Measurements from ENCODE around the gene ARF4. TPM values are rescaled to one million over a fixed set of nuclear protein-coding genes. Genes with fewer than 3 reads are reported as not detected.
"Not testable (repeated sequence)": the region's sequence is repeated elsewhere in the genome, so short reads cannot be mapped to it uniquely, and the experiment has no call there.

The ARF4 gene
- total and polyA plus RNA-seq, 9 donors = 95.2 to 243 (median 152) TPM

DNA sequence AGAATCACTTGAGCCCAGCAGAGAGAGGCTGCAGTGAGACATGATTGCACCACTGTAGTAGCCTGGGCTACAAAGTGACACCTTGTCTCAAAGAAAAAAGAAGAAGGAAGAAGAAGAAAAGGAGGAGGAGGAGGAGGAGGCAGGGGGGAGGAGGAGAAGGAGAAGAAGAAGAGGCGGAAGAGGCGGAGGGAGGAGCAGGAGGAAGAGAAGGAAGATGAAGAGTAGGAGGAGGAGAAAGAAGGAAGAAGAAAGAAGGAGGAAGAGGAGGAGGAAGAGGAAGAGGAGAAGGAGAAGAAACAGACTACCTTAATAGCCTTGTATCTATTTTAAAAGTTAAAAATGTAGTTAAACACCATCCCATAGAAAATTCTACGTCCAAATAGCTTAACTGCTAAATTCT is 19.1 kb upstream of the ARF4 start:
- no peaks in the 10 kb centered on the region for H3K9me3 ChIP-seq (replicated peaks; ENCODE audit: control insufficient read depth, low read depth, low read length)
- no peak overlapping the region for H3K4me3 ChIP-seq (ENCODE audit: low read length)
- H3K27me3 ChIP-seq (ENCODE audit: control insufficient read depth, insufficient read depth, low read length) = no peaks in the 10 kb centered on the region
- no peak overlapping the region for H3K27ac ChIP-seq (ENCODE audit: low read length)
- WGBS (ENCODE audit: insufficient coverage) = 100% methylated on average over 1 of the region's 3 CpGs
- H3K4me1 ChIP-seq (ENCODE audit: control insufficient read depth, insufficient read depth, low read length) = no peaks in the 10 kb centered on the region
- DNase-seq = no peak
- no peaks in the 10 kb centered on the region for H3K36me3 ChIP-seq (ENCODE audit: control insufficient read depth, insufficient read depth, low read length)

DNA sequence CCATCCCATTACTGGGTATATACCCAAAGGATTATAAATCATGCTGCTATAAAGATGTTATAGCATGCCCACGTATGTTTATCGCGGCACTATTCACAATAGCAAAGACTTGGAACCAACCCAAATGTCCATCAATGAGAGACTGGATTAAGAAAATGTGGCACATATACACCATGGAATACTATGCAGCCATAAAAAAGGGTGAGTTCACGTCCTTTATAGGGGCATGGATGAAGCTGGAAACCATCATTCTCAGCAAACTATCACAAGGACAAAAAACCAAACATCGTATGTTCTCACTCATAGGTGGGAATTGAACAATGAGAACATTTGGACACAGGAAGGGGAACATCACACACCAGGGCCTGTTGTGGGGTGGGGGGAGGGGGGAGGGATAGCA is 14.7 kb upstream of the ARF4 start:
- not testable (repeated sequence) for H3K36me3 ChIP-seq (ENCODE audit: control insufficient read depth, insufficient read depth, low read length); DNase-seq; H3K27ac ChIP-seq (ENCODE audit: low read length); H3K27me3 ChIP-seq (ENCODE audit: control insufficient read depth, insufficient read depth, low read length); H3K9me3 ChIP-seq (replicated peaks; ENCODE audit: control insufficient read depth, low read depth, low read length); H3K4me3 ChIP-seq (ENCODE audit: low read length); H3K4me1 ChIP-seq (ENCODE audit: control insufficient read depth, insufficient read depth, low read length)
- no CpG with 5 or more reads among the region's 5 CpGs for whole genome bisulfite sequencing (ENCODE audit: insufficient coverage)

- Histone ChIP-seq H3K4me3 (ENCODE audit: low read length) (no peak overlapping the region), H3K36me3 (ENCODE audit: control insufficient read depth, insufficient read depth, low read length) (peaks cover 2% of the 10 kb centered on the region), H3K27ac (ENCODE audit: low read length) (no peak overlapping the region), H3K27me3 (ENCODE audit: control insufficient read depth, insufficient read depth, low read length) (no peaks in the 10 kb centered on the region), H3K9me3 (replicated peaks; ENCODE audit: control insufficient read depth, low read depth, low read length) (peaks cover 6% of the 10 kb centered on the region), H3K4me1 (ENCODE audit: control insufficient read depth, insufficient read depth, low read length) (no peaks in the 10 kb centered on the region)
- no peak for DNase-seq
Measured at GRCh38 chr3:57605683-57606082, 8.5 kb upstream of the ARF4 start.

GRCh38 chr3:57604971-57605370 is 7.8 kb upstream of the ARF4 start:
- peaks cover 2% of the 10 kb centered on the region for H3K36me3 ChIP-seq (ENCODE audit: control insufficient read depth, insufficient read depth, low read length)
- 58% methylated on average over 2 of the region's 2 CpGs for WGBS (ENCODE audit: insufficient coverage)

DNA sequence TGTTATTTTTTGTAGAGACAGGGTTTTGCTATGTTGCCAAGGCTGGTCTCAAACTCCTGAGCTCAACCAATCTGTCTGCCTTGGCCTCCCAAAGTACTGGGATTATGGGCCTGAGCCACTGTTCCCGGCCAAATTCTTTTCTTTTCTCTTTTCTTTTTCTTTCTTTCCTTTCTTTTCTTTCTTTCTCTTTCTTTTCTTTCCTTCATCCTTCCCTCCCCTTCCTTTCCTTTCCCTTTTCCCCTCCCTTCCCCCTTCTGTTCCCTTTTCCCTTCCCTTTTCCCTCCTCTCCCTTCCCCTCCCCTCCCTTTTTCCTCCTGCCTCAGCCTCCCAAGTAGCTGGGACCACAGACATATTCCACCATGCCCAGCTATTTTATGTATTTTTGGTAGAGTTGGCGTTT is 3.1 kb upstream of the ARF4 start:
- no peak for DNase-seq
- no peaks in the 10 kb centered on the region for H3K27me3 ChIP-seq (ENCODE audit: control insufficient read depth, insufficient read depth, low read length)
- peaks cover 4% of the 10 kb centered on the region for H3K9me3 ChIP-seq (replicated peaks; ENCODE audit: control insufficient read depth, low read depth, low read length)
- H3K27ac ChIP-seq (ENCODE audit: low read length) = no peak overlapping the region
- H3K36me3 ChIP-seq (ENCODE audit: control insufficient read depth, insufficient read depth, low read length) = peaks cover 2% of the 10 kb centered on the region
- no peak overlapping the region for H3K4me3 ChIP-seq (ENCODE audit: low read length)
- peaks cover 13% of the 10 kb centered on the region for H3K4me1 ChIP-seq (ENCODE audit: control insufficient read depth, insufficient read depth, low read length)
- WGBS (ENCODE audit: insufficient coverage) = 100% methylated on average over 1 of the region's 2 CpGs

More at GRCh38 chr3:57604971-57605370, 7.8 kb upstream of the ARF4 start:
- Histone ChIP-seq H3K4me1 (ENCODE audit: control insufficient read depth, insufficient read depth, low read length) (no peaks in the 10 kb centered on the region), H3K4me3 (ENCODE audit: low read length) (no peak overlapping the region), H3K9me3 (replicated peaks; ENCODE audit: control insufficient read depth, low read depth, low read length) (peaks cover 6% of the 10 kb centered on the region), H3K27me3 (ENCODE audit: control insufficient read depth, insufficient read depth, low read length) (no peaks in the 10 kb centered on the region), H3K27ac (ENCODE audit: low read length) (no peak overlapping the region)
- DNase-seq = no peak

DNA sequence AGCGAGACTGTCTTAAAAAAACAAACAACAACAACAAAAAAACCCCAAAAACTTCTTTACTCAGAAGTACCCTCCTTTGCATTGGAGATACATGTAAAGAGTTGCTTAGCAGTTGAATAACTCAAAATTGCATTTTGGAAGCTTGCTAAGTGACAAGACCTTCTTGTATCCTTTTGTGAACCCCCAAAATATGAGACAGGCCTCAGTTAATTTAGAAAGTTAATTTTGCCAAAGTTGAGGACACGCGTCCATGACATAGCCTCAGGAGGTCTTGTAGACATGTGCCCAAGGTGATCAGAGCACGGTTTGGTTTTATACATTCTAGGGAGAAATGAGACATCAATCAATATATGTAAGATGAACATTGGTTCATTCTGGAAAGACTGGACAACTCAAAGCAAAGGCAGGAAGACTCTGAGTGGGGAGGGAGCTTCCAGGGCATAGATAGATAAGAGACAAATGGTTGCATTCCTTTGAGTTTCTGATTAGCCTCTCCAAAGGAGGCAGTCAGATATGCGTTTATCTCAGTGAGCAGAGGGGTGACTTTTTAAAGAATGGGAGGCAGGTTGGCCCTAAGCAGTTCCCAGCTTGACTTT is 1.7 kb upstream of the ARF4 start:
- Histone ChIP-seq H3K36me3 (ENCODE audit: control insufficient read depth, insufficient read depth, low read length) (peaks cover 2% of the 10 kb centered on the region), H3K27me3 (ENCODE audit: control insufficient read depth, insufficient read depth, low read length) (no peaks in the 10 kb centered on the region), H3K4me1 (ENCODE audit: control insufficient read depth, insufficient read depth, low read length) (peaks cover 13% of the 10 kb centered on the region), H3K9me3 (replicated peaks; ENCODE audit: control insufficient read depth, low read depth, low read length) (no peaks in the 10 kb centered on the region), H3K27ac (ENCODE audit: low read length) (peak overlapping the region; percentile 97), H3K4me3 (ENCODE audit: low read length) (peak overlapping the region; percentile 63)
- no peak for DNase-seq
- WGBS (ENCODE audit: insufficient coverage) = 33% methylated on average over 1 of the region's 5 CpGs

- peaks cover 17% of the 10 kb centered on the region for H3K4me1 ChIP-seq (ENCODE audit: control insufficient read depth, insufficient read depth, low read length)
- peak overlapping the region; percentile 99 for H3K27ac ChIP-seq (ENCODE audit: low read length)
- 0% methylated on average over 15 of the region's 31 CpGs for WGBS (ENCODE audit: insufficient coverage)
- H3K36me3 ChIP-seq (ENCODE audit: control insufficient read depth, insufficient read depth, low read length) = peaks cover 5% of the 10 kb centered on the region
- H3K27me3 ChIP-seq (ENCODE audit: control insufficient read depth, insufficient read depth, low read length) = no peaks in the 10 kb centered on the region
- no peaks in the 10 kb centered on the region for H3K9me3 ChIP-seq (replicated peaks; ENCODE audit: control insufficient read depth, low read depth, low read length)
- DNase-seq = peak; percentile 86
- H3K4me3 ChIP-seq (ENCODE audit: low read length) = peak overlapping the region; percentile 85
Measured at GRCh38 chr3:57596495-57597126, 533 bp downstream of the ARF4 start.

DNA sequence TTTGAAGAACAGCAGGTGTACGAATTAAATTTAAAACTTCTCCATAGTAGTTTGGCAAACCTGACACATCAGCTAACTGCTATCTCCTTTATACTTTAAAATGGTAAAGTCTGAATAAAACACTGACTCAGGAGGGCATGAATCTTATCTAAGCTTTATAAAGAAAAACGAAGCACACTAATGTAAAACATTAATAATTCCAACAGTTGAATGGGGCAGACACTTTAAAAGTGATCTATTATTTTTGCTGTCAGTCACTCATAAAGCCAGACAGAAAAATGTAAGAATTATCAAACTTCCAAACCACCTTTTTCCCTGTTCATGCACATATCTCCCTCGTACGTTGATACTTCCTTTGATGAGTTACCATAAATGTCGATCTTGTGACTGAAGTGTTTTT is 2.6 kb downstream of the ARF4 start:
- no peak overlapping the region for H3K27ac ChIP-seq (ENCODE audit: low read length)
- no CpG with 5 or more reads among the region's 5 CpGs for WGBS (ENCODE audit: insufficient coverage)
- no peaks in the 10 kb centered on the region for H3K9me3 ChIP-seq (replicated peaks; ENCODE audit: control insufficient read depth, low read depth, low read length)

DNA sequence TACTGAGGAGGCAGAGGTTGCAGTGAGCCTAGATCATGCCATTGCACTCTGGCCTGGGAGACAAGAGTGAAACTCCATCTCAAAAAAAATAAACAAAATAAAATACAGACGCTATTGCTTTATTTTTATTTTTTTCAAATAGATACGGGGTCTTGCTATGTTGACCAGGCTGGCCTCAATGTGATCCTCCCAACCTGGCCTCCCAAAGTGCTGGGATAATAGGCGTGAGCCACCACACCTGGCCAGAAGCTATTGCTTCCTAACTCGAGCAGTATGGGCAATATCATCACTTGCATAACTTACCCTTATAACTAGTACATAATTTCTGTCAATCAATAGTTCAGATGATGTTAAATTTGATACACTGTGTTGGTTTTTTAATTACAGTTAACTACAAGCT is 3.0 kb downstream of the ARF4 start:
- 67% methylated on average over 1 of the region's 4 CpGs for WGBS (ENCODE audit: insufficient coverage)
- Histone ChIP-seq H3K9me3 (replicated peaks; ENCODE audit: control insufficient read depth, low read depth, low read length) (no peaks in the 10 kb centered on the region), H3K4me3 (ENCODE audit: low read length) (no peak overlapping the region), H3K36me3 (ENCODE audit: control insufficient read depth, insufficient read depth, low read length) (peaks cover 5% of the 10 kb centered on the region), H3K4me1 (ENCODE audit: control insufficient read depth, insufficient read depth, low read length) (peaks cover 16% of the 10 kb centered on the region), H3K27me3 (ENCODE audit: control insufficient read depth, insufficient read depth, low read length) (no peaks in the 10 kb centered on the region), H3K27ac (ENCODE audit: low read length) (no peak overlapping the region)
- DNase-seq = no peak

More for the DNA sequence above, 2.6 kb downstream of the ARF4 start:
- Histone ChIP-seq H3K4me1 (ENCODE audit: control insufficient read depth, insufficient read depth, low read length) (peaks cover 17% of the 10 kb centered on the region), H3K36me3 (ENCODE audit: control insufficient read depth, insufficient read depth, low read length) (peaks cover 5% of the 10 kb centered on the region), H3K27me3 (ENCODE audit: control insufficient read depth, insufficient read depth, low read length) (no peaks in the 10 kb centered on the region), H3K4me3 (ENCODE audit: low read length) (peak overlapping the region; percentile 85)
- no peak for DNase-seq

DNA sequence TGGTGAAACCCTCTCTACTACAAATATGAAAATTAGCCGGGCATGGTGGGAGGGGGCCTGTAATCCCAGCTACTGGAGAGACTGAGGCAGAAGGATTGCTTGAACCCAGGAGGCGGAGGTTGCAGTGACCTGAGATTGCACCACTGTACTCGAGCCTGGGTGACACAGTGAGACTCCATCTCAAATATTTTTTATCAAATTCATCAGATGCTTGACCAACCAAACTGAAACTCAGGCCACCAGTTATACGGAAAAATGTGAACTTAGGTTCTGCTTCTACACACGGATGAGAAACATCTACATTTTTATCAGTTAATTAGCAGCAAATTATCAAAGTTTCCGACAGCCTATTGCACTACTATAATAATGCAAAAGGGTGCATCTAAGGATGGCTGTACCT is 4.8 kb downstream of the ARF4 start:
- no peak overlapping the region for H3K4me3 ChIP-seq (ENCODE audit: low read length)
- WGBS (ENCODE audit: insufficient coverage) = 79% methylated on average over 2 of the region's 6 CpGs
- H3K27ac ChIP-seq (ENCODE audit: low read length) = no peak overlapping the region
- H3K9me3 ChIP-seq (replicated peaks; ENCODE audit: control insufficient read depth, low read depth, low read length) = no peaks in the 10 kb centered on the region
- no peak for DNase-seq
- H3K4me1 ChIP-seq (ENCODE audit: control insufficient read depth, insufficient read depth, low read length) = peaks cover 7% of the 10 kb centered on the region
- H3K36me3 ChIP-seq (ENCODE audit: control insufficient read depth, insufficient read depth, low read length) = peaks cover 7% of the 10 kb centered on the region
- H3K27me3 ChIP-seq (ENCODE audit: control insufficient read depth, insufficient read depth, low read length) = no peaks in the 10 kb centered on the region
